ENCODE data around the gene LRRC27.
"Not testable (repeated sequence)": the region's sequence is repeated elsewhere in the genome, so short reads cannot be mapped to it uniquely, and the experiment has no call there.

LRRC27 gene

GRCh38 chr10:132314881-132315280 lies 17.1 kb upstream of the LRRC27 start:
- DNase-seq (ENCODE audit: low read depth in 2 of 2): not testable (repeated sequence)

- no peak for DNase-seq (ENCODE audit: low read depth in 2 of 2)
Measured at GRCh38 chr10:132316133-132316532, 15.9 kb upstream of the LRRC27 start.

GRCh38 chr10:132317477-132317876 lies 14.5 kb upstream of the LRRC27 start:
- not testable (repeated sequence) for DNase-seq (ENCODE audit: low read depth in 2 of 2)

- DNase-seq (ENCODE audit: low read depth in 2 of 2): no peak
Measured at GRCh38 chr10:132319853-132320653, 11.9 kb upstream of the LRRC27 start.

- DNase-seq (ENCODE audit: low read depth in 2 of 2): no peak
Measured at GRCh38 chr10:132320654-132321469, 11.1 kb upstream of the LRRC27 start.

GRCh38 chr10:132321726-132322125 lies 10.3 kb upstream of the LRRC27 start:
- DNase-seq (ENCODE audit: low read depth in 2 of 2): no peak

GRCh38 chr10:132322586-132323048 lies 9.4 kb upstream of the LRRC27 start:
- DNase-seq (ENCODE audit: low read depth in 2 of 2): no peak

GRCh38 chr10:132324186-132324585 lies 7.8 kb upstream of the LRRC27 start:
- no peak for DNase-seq (ENCODE audit: low read depth in 2 of 2)

- DNase-seq (ENCODE audit: low read depth in 2 of 2): no peak
Measured at GRCh38 chr10:132326344-132326889, 5.6 kb upstream of the LRRC27 start.

GRCh38 chr10:132326925-132327324 lies 5.1 kb upstream of the LRRC27 start:
- no peak for DNase-seq (ENCODE audit: low read depth in 2 of 2)

- DNase-seq (ENCODE audit: low read depth in 2 of 2): no peak
Measured at GRCh38 chr10:132328106-132328505, 3.9 kb upstream of the LRRC27 start.

- no peak for DNase-seq (ENCODE audit: low read depth in 2 of 2)
Measured at GRCh38 chr10:132328738-132329137, 3.3 kb upstream of the LRRC27 start.

- peak; percentile 18 to 30 for DNase-seq (ENCODE audit: low read depth in 2 of 2)
Measured at GRCh38 chr10:132329565-132330485, 2.2 kb upstream of the LRRC27 start.

GRCh38 chr10:132330486-132330833 lies 1.5 kb upstream of the LRRC27 start:
- no peak for DNase-seq (ENCODE audit: low read depth in 2 of 2)

- DNase-seq (ENCODE audit: low read depth in 2 of 2): no peak
Measured at GRCh38 chr10:132332433-132332754, 401 bp downstream of the LRRC27 start.

GRCh38 chr10:132333386-132333785 lies 1.4 kb downstream of the LRRC27 start:
- no peak for DNase-seq (ENCODE audit: low read depth in 2 of 2)

GRCh38 chr10:132334631-132335188 lies 2.7 kb downstream of the LRRC27 start:
- DNase-seq (ENCODE audit: low read depth in 2 of 2): no peak

GRCh38 chr10:132335189-132336063 lies 3.4 kb downstream of the LRRC27 start:
- DNase-seq (ENCODE audit: low read depth in 2 of 2): no peak

- DNase-seq (ENCODE audit: low read depth in 2 of 2): no peak
Measured at GRCh38 chr10:132336064-132336746, 4.2 kb downstream of the LRRC27 start.

GRCh38 chr10:132336919-132337407 lies 5.0 kb downstream of the LRRC27 start:
- DNase-seq (ENCODE audit: low read depth in 2 of 2): no peak
